Head of caudate nucleus (tissue), 42 donors: ENCODE results near the gene PIK3C2A.
"Not testable (repeated sequence)": the region's sequence is repeated elsewhere in the genome, so short reads cannot be mapped to it uniquely, and the experiment has no call there.

Experiments used
- DNase-seq, 42 donors: peaks; one replicate each; pipeline versions ENCODE4 v3.0.0 to v3.0.0-alpha.2; 2020 to 2021; ENCODE audit warnings: mixed read lengths in 7 of 42
- intact Hi-C: fragments of 100-400 bp; cut with DNase I; formaldehyde crosslinking; loops from one replicate; pipeline ENCODE4 v1.15.0; 2022

PIK3C2A gene, protein sequence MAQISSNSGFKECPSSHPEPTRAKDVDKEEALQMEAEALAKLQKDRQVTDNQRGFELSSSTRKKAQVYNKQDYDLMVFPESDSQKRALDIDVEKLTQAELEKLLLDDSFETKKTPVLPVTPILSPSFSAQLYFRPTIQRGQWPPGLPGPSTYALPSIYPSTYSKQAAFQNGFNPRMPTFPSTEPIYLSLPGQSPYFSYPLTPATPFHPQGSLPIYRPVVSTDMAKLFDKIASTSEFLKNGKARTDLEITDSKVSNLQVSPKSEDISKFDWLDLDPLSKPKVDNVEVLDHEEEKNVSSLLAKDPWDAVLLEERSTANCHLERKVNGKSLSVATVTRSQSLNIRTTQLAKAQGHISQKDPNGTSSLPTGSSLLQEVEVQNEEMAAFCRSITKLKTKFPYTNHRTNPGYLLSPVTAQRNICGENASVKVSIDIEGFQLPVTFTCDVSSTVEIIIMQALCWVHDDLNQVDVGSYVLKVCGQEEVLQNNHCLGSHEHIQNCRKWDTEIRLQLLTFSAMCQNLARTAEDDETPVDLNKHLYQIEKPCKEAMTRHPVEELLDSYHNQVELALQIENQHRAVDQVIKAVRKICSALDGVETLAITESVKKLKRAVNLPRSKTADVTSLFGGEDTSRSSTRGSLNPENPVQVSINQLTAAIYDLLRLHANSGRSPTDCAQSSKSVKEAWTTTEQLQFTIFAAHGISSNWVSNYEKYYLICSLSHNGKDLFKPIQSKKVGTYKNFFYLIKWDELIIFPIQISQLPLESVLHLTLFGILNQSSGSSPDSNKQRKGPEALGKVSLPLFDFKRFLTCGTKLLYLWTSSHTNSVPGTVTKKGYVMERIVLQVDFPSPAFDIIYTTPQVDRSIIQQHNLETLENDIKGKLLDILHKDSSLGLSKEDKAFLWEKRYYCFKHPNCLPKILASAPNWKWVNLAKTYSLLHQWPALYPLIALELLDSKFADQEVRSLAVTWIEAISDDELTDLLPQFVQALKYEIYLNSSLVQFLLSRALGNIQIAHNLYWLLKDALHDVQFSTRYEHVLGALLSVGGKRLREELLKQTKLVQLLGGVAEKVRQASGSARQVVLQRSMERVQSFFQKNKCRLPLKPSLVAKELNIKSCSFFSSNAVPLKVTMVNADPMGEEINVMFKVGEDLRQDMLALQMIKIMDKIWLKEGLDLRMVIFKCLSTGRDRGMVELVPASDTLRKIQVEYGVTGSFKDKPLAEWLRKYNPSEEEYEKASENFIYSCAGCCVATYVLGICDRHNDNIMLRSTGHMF (N-terminal part only)

DNA sequence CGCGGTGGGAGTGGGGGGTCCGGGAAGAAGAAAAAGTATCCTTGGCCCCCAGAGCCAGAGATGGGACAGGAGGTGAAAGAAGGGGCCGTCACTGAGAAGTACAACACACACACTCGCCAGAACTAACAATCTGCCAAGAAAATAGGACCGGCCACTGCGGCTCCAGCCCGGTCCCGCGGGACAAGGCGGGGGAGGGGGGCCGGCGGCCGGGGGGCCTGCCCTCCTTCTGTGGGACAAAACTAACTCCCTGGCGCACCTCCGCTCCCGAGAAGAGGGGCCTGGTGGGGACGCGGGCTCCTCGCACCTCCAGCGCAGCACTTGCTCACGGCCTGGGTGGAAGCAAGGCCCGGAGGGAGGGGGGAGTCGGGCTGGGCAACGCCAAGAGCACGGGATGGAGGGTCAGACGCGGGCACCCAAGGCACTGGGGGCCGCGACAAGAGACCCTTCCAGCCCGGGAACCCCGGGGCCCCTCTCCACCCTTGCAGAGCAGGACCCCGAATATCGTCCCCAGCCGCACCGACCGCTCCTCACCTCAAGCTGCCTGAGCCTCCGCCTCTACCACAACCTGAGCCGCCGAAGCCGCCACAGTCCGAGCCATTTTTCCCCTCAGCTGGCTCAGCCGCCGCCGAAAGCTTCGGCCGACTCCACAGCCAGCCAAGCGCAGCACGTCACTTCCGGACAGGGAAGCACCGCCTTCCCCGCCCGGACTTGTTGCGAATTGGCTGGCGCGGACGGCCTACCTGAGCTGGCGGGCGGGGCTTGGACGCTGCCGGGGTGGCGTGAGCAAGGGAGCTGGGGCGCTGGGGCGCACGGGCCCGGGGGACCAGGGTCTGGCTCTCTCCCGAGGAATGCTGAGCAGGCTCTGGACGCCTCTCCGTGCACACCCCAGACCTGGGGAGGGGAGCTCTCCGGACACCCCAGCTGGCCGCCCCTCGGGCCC lies at the start of gene PIK3C2A:
PIK3C2A (minus strand) TSS at position 670 of the 940 bp plus-strand sequence. CDS start 38,245 bp downstream, outside the sequence.
- intact Hi-C loops: loop anchor here (2.0 to 5.0 kb wide), 2 partner anchors 23 to 130 kb away; partner anchors contain the start of gene RPS13
- peak; percentile 93 to 99 (median 97) for DNase-seq

DNA sequence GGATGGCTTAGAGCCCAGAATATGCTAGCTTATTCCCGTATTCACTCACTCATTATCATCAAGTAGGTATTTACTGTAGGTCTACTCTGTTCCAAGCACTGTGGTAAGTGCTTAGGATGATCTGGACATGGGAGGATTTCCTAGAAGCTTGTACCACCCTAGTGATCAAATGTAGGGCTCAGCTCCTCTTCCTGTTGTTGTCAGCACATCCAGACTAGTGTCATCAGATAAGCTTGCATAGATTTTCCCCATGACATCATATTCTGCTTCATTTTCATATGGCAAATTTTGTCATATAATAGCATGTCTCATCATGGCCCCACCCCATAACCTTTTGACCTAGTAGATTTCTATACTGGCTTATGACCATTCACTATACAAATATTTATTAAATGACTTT lies 49.4 kb upstream of the PIK3C2A start:
- intact Hi-C loops: no loop called here
- DNase-seq: no peak

DNA sequence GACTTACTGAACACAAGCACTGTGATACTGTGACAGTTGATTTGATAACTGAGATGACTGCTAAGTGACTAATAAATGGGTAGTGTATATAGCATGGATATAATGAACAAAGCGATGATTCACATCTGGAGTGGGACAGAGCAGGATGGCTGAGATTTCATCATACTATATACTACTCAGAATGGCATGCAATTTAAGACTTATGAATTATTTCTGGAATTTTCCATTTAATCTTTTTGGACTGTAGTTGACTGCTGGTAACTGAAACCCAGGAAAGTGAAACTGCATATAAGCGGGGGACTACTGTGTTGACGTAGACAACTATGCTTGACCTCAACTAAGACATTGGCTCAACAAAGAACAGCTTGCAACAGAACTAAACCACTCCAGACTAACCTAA lies 48.7 kb upstream of the PIK3C2A start:
- intact Hi-C loops: no loop called here
- DNase-seq: no peak

DNA sequence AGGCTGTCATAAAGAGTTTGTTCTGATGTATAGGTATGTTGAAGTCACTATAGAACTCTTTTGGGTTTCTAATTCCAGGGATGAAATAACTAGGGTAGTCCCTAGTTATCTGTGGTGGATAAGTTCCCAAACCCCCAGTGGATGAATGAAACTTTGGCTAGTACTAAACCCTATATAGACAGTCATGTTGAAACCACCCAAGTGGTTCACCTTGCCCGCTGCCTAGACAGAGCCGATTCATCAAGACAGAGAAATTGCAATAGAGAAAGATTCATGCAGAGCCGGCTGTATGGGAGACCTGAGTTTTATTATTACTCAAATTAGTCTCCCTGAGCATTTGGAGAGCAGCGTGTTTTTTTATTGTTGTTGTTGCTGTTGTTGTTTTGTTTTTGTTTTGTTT lies 44.9 kb upstream of the PIK3C2A start:
- no peak for DNase-seq
- intact Hi-C loops: no loop called here

DNA sequence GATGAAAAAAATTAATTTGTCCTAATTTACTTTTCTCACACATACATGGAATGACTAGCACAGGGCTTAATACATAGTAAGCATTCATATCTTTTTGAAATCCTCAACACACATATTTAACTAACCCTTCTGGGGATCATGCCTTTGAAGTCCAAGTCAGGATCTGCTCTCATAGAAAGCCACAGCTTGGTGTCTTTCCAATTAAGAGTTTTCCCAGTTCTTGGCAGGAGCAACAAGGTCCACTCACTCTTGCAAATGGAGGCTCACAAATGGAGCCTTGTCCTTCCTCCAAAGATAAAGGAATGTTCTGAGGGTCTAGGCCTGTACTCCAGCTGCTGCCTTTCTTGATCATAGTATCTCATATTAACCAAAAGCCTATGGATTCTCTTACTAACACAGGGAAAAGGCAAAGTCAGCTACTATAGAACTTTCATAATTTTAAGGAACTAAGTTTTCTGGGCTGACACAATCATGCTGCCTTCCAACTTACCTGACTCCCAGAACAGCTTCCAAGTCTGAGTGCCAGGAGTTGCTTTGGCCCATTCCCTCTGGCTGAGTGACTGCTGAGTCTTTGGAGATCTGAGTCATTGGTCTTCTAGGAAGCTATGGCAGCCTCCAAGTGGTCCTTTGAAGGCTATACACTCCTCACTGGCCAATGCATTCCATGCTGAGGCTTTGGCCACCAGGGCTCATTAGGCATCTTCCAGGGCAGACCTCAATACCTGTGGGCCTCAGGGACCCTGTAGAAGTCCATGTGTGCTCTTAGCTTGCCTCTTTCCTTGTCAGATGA lies 43.0 kb upstream of the PIK3C2A start:
- intact Hi-C loops: no loop called here
- DNase-seq: no peak

DNA sequence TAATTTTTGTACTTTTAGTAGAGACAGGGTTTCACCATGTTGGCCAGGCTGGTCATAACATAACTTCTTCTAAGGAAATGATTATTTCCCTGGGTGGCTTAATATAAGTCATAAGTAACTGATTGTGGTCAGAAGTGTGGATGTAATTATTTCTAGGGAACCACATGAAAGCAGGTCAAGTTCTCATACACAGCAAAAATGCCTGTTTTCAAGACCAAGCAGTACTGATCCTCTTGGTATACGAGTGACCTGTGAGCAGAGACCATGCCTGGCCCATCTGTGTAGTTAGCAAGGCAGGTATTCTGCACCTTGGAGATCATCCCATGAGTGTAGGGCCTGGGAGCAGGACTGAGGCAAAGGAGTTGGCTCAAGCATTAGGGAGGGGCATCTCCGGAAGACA lies 36.3 kb upstream of the PIK3C2A start:
- DNase-seq: no peak
- intact Hi-C loops: no loop called here

DNA sequence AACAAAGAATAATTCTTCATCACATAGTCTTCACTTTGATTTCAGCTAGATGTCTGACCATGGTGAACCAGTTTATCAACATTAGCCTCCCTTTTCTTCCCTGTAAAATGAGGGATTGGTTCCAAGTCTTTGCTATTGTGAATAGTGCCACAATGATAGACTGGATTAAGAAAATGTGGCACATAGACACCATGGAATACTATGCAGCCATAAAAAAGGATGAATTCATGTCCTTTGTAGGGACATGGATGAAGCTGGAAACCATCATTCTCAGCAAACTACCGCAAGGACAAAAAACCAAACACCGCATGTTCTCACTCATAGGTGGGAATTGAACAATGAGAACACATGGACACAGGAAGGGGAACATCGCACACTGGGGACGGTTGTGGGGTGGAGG lies 35.2 kb upstream of the PIK3C2A start:
- DNase-seq, intact Hi-C loops: not testable (repeated sequence)

DNA sequence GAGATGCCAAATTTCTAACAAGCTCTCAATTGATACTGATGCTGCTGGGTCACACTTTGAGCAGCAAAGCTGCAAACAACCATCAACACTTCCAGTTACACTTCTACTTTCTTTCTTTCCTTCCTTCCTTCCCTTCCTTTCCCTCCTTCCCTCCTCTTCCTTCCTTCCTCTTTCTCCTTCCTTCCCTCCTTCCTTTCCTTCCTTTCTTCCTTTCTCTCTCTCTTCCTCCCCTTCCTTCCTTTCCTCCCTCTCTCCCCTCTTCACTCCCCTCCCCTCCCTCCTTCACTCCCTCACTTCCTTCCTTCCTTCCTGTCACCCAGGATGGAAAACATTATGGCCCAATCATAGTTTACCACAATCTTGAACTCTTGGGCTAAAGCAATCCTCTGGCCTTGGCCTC lies 33.0 kb upstream of the PIK3C2A start:
- intact Hi-C loops: no loop called here
- no peak for DNase-seq

DNA sequence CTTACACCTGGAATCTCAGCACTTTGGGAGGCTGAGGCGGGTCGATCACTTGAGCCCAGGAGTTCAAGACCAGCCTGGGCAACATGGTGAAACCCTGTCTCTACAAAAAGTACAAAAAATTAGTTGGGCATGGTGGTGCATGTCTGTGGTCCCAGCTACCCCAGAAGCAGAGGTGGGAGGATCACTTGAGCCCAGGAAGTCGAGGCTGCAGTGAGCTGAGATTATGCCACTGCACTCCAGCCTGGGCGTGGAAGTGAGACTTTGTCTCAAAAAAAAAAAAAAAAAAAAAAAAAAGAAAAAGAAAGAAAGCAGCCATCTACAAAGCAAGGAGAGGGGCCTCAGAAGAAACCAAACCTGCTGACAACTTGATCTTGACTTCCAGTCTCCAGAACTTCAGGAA lies 32.1 kb upstream of the PIK3C2A start:
- intact Hi-C loops, DNase-seq: not testable (repeated sequence)

DNA sequence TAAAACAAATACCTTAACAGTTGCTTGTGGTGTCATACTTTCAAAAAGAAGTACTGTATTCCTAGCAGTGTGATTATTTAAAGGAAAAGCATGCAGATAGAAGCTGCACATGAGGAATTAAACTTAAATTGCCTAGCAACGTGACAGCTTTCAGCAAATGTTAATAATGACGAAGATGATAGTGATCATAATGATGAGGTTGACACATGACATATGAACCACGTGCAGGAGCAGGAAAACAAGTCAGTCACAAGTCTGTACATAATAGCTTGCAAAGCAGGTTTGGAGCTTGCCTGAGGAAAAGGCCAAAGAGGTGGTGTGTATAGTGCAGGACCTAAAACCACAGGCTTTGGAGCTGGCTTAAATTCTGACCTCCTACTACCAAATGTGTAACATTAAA lies 30.6 kb upstream of the PIK3C2A start:
- DNase-seq: peak in 4 of 42 donors; percentile 2 to 28 (median 18)
- intact Hi-C loops: no loop called here

DNA sequence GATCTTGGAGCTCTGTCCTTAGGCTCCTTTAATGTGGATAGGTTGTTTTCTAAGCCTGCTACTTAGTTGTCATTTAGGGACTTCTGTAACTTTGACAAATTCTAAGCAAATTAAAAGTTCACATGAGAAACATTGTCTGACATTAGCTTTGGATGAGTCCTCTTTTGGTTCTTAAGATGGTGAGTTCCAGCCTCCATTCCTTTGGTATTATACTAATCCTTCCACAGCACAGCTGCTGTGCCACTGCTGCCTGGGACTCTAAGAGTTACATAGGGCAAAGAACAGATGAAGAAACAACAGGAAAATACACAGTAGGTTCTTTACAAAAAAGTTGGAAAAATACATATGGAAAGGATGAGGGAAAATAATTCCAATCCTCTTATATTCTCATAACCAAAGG lies 25.3 kb upstream of the PIK3C2A start:
- intact Hi-C loops: no loop called here
- DNase-seq: no peak

DNA sequence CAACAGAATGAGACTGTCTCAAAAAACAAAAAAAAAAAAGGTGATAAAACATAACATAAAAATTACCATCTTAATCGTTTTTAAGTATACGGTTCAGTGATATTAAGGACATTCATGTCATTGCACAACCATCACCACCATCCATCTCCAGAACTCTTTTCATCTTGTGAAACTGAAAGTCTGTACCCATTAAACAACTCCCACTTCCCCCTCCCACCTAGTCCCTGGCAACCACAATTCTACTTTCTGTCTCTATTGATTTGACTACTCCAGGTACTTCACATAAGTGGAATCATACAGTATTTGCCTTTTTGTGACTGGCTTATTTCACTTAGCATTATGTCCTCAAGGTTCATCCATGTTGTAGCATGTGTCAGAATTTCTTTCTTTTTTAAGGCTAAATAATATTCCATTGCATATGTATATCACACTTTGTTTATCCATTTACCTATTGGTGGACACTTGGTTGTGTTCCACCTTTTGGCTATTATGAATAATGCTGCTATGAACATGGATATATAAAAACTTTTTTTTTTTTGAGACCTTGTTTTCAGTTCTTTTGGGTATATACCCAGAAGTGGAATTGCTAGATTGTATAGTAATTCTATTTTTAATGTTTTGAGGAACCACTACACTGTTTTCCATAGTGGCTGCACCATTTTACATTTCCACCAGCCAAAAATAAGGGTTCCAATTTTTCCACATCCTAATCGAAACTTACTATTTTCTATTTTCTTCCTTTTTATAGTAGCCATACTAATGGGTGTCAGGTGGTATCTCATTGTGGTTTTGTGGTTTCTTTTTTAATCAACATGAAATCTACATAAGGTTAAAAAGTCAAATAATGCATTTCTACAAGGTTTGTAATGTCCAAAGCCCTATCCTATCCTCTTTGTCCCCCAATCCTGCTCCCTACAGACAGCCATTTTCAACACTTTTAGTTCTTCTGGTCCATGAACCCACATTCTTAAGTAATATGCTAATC lies 23.4 kb upstream of the PIK3C2A start:
- DNase-seq: peak in 3 of 42 donors; percentile 15 to 21 (median 20)
- intact Hi-C loops: loop anchor here (2.0 kb wide), 1 partner anchor 22 kb away; no protein-coding TSS in a partner anchor

DNA sequence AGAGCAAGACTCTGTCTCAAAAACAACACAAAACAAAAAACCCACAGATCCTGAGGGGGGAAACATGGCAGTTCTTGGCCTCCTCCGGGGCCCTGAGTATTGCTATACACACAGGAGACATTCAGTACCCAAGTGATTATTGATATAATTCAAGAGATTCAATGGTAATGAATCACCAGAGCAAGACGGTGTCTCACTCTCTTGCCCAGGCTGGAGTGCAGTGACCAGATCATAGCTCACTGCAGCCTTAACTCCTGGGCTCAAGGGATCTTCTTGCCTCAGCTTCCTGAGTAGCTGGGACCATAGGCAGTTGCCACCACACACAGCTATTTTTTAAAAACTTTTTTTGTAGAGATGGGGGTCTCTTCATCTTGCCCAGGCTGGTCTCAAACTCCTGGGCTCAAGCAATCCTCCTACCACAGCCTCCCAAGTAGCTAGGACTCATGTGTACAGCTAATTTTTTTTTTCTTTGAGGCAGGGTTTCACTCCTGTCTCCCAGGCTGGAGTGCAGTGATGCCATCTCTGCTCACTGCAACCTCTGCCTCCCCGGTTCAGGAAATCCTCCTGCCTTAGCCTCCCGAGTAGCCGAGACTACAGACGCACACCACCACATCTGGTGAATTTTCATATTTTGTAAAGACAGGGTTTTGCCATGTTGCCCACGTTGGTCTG lies 21.8 kb upstream of the PIK3C2A start:
- DNase-seq: no peak
- intact Hi-C loops: loop anchor here (2.0 kb wide), 1 partner anchor 21 kb away; no protein-coding TSS in a partner anchor

DNA sequence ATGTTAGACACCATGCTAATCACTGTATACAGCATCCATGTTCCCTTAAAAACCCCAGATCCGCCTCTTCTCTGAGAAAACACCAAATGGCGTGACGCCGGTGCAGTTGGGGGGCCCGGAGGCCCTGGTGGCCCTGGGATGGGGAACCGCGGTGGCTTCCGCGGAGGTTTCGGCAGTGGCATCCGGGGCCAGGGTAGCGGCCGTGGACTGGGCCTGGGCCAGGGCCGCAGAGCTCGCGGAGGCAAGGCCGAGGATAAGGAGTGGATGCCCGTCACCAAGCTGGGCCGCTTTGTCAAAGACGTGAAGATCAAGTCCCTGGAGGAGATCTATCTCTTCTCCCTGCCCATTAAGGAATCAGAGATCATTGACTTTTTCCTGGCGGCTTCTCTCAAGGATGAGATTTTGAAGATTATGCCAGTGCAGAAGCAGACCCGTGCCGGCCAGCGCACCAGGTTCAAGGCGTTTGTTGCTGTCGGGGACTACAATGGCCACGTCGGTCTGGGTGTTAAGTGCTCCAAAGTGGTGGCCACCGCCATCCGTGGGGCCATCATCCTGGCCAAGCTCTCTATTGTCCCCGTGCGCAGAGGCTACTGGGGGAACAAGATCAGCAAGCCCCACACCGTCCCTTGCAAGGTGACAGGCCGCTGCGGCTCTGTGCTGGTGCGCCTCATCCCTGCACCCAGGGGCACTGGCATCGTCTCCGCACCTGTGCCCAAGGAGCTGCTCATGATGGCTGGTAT lies 20.6 kb upstream of the PIK3C2A start:
- intact Hi-C loops, DNase-seq: not testable (repeated sequence)

DNA sequence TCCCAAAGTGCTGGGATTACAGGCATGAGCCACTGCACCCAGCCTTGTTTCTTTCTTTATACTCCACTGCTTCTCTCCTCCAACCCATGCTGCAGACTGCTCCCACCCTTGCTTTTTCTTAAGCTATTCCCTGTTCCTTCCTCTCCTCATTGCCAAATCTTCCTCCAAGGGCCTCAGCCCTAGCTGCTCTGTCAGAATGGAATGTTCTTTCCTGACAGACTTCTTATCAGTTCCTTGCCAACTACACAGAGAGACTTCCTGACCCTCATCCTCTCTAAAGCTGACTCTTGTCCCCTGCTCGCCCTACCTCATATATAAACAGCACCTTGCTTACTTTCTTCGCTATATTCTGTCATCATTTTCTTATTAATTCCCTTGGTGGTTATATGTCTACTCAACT lies 16.9 kb upstream of the PIK3C2A start:
- intact Hi-C loops: no loop called here
- peak in 1 of 42 donors; percentile 9 for DNase-seq
